ENCODE results near the gene RFTN1. TPM values are rescaled to one million over a fixed set of nuclear protein-coding genes. Genes with fewer than 3 reads are reported as not detected.

Gene RFTN1
- total and polyA plus RNA-seq, 9 donors, result 25.2 to 63.1 (median 46.4) TPM

- DNase-seq, result no peak
- H3K9me3 ChIP-seq, result no peaks in the 10 kb centered on the region
- H3K4me3 ChIP-seq, result no peak overlapping the region
- H3K27ac ChIP-seq, result no peak overlapping the region
- H3K36me3 ChIP-seq, result no peaks in the 10 kb centered on the region
- no peaks in the 10 kb centered on the region for H3K27me3 ChIP-seq
- peaks cover 15% of the 10 kb centered on the region for H3K4me1 ChIP-seq (ENCODE audit: insufficient read depth)
- intact Hi-C loops (cut with DNase I), result no loop called here
- 90 to 99% (median 94%) methylated on average over 2 of the region's 2 CpGs for WGBS, 3 donors
- TF ChIP-seq EP300 (IDR thresholded peaks at IDR 0.05) (no peak), POLR2A (IDR thresholded peaks at IDR 0.05) (no peak)
Measured at GRCh38 chr3:16423298-16423697, 90.2 kb downstream of the RFTN1 start.

- H3K4me1 ChIP-seq (ENCODE audit: insufficient read depth), result peaks cover 18% of the 10 kb centered on the region
- intact Hi-C loops (cut with DNase I), result no loop called here
- no peak overlapping the region for H3K27ac ChIP-seq
- no peaks in the 10 kb centered on the region for H3K9me3 ChIP-seq
- no peak for TF ChIP-seq EP300 (IDR thresholded peaks at IDR 0.05)
- WGBS, 3 donors, result 13 to 19% (median 18%) methylated on average over 5 of the region's 5 CpGs
- no peak for DNase-seq
- no peak overlapping the region for H3K4me3 ChIP-seq
- no peaks in the 10 kb centered on the region for H3K27me3 ChIP-seq
- H3K36me3 ChIP-seq, result no peaks in the 10 kb centered on the region
Measured at GRCh38 chr3:16419640-16420241, 93.8 kb downstream of the RFTN1 start.

- Histone ChIP-seq H3K36me3 (no peaks in the 10 kb centered on the region), H3K4me1 (ENCODE audit: insufficient read depth) (peaks cover 18% of the 10 kb centered on the region), H3K27me3 (no peaks in the 10 kb centered on the region), H3K4me3 (no peak overlapping the region), H3K9me3 (no peaks in the 10 kb centered on the region), H3K27ac (no peak overlapping the region)
- TF ChIP-seq POLR2A (IDR thresholded peaks at IDR 0.05), result no peak
- TF ChIP-seq EP300 (IDR thresholded peaks at IDR 0.05), result no peak
- TF ChIP-seq CTCF (IDR thresholded peaks at IDR 0.05), result no peak
- 40 to 51% (median 44%) methylated on average over 5 of the region's 5 CpGs for WGBS, 3 donors
- intact Hi-C loops (cut with DNase I), result no loop called here
- no peak for DNase-seq
Measured at GRCh38 chr3:16417945-16418739, 95.4 kb downstream of the RFTN1 start.

- no peaks in the 10 kb centered on the region for H3K36me3 ChIP-seq
- intact Hi-C loops (cut with DNase I), result no loop called here
- H3K27me3 ChIP-seq, result no peaks in the 10 kb centered on the region
- no peaks in the 10 kb centered on the region for H3K9me3 ChIP-seq
- H3K4me1 ChIP-seq (ENCODE audit: insufficient read depth), result peaks cover 18% of the 10 kb centered on the region
- TF ChIP-seq CTCF (IDR thresholded peaks at IDR 0.05), result no peak
- no peak for TF ChIP-seq EP300 (IDR thresholded peaks at IDR 0.05)
- no peak for TF ChIP-seq POLR2A (IDR thresholded peaks at IDR 0.05)
- no peak overlapping the region for H3K27ac ChIP-seq
- WGBS, 3 donors, result 82 to 89% (median 85%) methylated on average over 3 of the region's 3 CpGs
- DNase-seq, result no peak
- no peak overlapping the region for H3K4me3 ChIP-seq
Measured at GRCh38 chr3:16415911-16416476, 97.5 kb downstream of the RFTN1 start.

GRCh38 chr3:16413321-16413720 lies 100.2 kb downstream of the RFTN1 start:
- H3K4me1 ChIP-seq (ENCODE audit: insufficient read depth), result peaks cover 8% of the 10 kb centered on the region
- 90 to 100% (median 100%) methylated on average over 2 of the region's 2 CpGs for WGBS, 3 donors
- H3K9me3 ChIP-seq, result no peaks in the 10 kb centered on the region
- H3K36me3 ChIP-seq, result no peaks in the 10 kb centered on the region
- intact Hi-C loops (cut with DNase I), result no loop called here
- no peaks in the 10 kb centered on the region for H3K27me3 ChIP-seq
- no peak overlapping the region for H3K4me3 ChIP-seq
- no peak for TF ChIP-seq EP300 (IDR thresholded peaks at IDR 0.05)
- TF ChIP-seq CTCF (IDR thresholded peaks at IDR 0.05), result no peak
- TF ChIP-seq POLR2A (IDR thresholded peaks at IDR 0.05), result no peak
- DNase-seq, result no peak
- H3K27ac ChIP-seq, result no peak overlapping the region

All from ovary (tissue), 9 donors.